HAP-1 (cell line): Measurements from ENCODE around the gene LCMT1.
"Not testable (repeated sequence)": the region's sequence is repeated elsewhere in the genome, so short reads cannot be mapped to it uniquely, and the experiment has no call there.

Experiments used
- DNase-seq, 2 experiments: peaks; one replicate each; pipeline ENCODE4 v3.0.0-alpha.2; 2016 to 2020; ENCODE audit warnings: low spot score in 2 of 2
- H3K27me3 ChIP-seq: fragments of 250-450 bp; sonication (Bioruptor Pico); 2 replicates; pipeline ENCODE4 v1.5.1; 2020; ENCODE audit warnings: low read depth, mild to moderate bottlenecking, moderate library complexity
- H3K36me3 ChIP-seq: fragments of 250-450 bp; sonication (Bioruptor Pico); replicated peaks from 2 replicates; pipeline ENCODE4 v1.5.1; 2020; ENCODE audit warnings: mild to moderate bottlenecking
- H3K4me1 ChIP-seq: fragments of 250-450 bp; sonication (Bioruptor Pico); 2 replicates; pipeline ENCODE4 v1.5.1; 2020; ENCODE audit warnings: mild to moderate bottlenecking
- H3K4me3 ChIP-seq: fragments of 250-450 bp; sonication (Bioruptor Pico); 2 replicates; pipeline ENCODE4 v1.5.1; 2020; ENCODE audit warnings: mild to moderate bottlenecking, moderate library complexity
- H3K9me3 ChIP-seq: fragments of 250-450 bp; sonication (Bioruptor Pico); 2 replicates; pipeline ENCODE4 v1.5.1; 2020; ENCODE audit warnings: mild to moderate bottlenecking, moderate library complexity
- in situ Hi-C: fragments of 300-500 bp; cut with MboI; formaldehyde crosslinking; loops from 3 replicates; pipeline ENCODE4 v1.14.3; 2020; ENCODE audit warnings: low sequenced_read_pairs, inconsistent platforms, mixed read lengths

Gene LCMT1

DNA sequence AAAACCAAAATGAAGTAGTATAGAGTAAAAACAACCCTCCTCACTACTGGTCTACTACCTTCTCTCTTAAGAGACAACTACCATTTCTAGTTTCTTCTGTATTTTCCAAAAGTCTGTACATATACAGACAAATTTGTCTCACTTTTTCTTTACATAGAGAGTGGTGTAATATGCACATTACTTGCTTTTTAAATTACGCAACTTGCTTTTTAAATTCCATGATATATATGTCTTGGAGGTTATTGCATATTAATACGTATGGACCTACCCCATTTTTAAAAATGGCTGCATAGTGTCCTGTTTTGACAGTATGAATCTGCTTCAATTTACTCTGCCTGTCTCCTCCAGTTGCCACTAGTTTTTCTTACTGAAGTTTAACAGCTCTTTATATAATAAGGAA is 62.7 kb downstream of the LCMT1 start:
- H3K36me3 ChIP-seq = peaks cover 20% of the 10 kb centered on the region
- in situ Hi-C loops = no loop called here

DNA sequence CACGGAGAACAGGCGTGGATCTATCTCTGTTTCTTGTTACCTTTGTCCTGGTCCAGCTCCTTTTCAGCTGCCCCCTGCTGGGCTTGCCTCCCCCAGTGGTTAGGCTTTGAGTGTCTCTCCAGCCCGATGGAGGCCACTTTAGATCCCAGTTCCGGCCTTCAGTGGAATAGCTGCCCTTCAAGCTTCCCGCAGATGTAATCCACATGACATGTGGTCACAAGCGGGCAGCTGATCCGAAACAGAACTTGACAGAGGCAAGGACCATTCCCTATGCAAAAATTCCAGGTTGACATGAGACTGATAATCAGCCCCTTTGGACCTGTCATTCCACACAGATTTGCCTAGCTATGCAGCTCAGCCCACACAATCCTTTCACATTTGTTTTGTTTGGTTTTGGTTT is 64.6 kb downstream of the LCMT1 start:
- Histone ChIP-seq H3K27me3 (no peaks in the 10 kb centered on the region), H3K4me1 (no peaks in the 10 kb centered on the region), H3K4me3 (no peak overlapping the region), H3K9me3 (no peaks in the 10 kb centered on the region), H3K36me3 (peaks cover 4% of the 10 kb centered on the region)
- no peak for DNase-seq
- in situ Hi-C loops = no loop called here

More for the DNA sequence above, 62.7 kb downstream of the LCMT1 start:
- H3K9me3 ChIP-seq = no peaks in the 10 kb centered on the region
- no peak for DNase-seq
- no peaks in the 10 kb centered on the region for H3K27me3 ChIP-seq
- H3K4me3 ChIP-seq = no peak overlapping the region
- no peaks in the 10 kb centered on the region for H3K4me1 ChIP-seq

DNA sequence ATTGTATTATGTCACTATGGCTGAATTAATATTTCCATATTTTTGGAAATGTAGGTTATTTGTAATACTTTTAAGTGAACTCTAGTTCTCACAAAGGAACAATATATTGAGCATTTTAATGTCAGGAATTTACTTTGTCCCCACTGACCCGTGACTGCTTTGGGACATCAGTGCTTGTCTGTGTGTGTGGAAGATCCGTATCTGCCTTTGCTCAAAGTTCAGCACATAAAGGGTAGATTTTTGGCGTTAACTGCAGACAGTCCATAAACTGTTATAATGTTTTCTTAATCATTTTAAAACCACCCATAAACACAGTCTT is 65.9 kb downstream of the LCMT1 start:
- Histone ChIP-seq H3K4me1 (no peaks in the 10 kb centered on the region), H3K4me3 (no peak overlapping the region), H3K27me3 (no peaks in the 10 kb centered on the region), H3K36me3 (no peaks in the 10 kb centered on the region; the same call in 1 of the 2 replicates), H3K9me3 (no peaks in the 10 kb centered on the region)
- DNase-seq = no peak
- in situ Hi-C loops = no loop called here

DNA sequence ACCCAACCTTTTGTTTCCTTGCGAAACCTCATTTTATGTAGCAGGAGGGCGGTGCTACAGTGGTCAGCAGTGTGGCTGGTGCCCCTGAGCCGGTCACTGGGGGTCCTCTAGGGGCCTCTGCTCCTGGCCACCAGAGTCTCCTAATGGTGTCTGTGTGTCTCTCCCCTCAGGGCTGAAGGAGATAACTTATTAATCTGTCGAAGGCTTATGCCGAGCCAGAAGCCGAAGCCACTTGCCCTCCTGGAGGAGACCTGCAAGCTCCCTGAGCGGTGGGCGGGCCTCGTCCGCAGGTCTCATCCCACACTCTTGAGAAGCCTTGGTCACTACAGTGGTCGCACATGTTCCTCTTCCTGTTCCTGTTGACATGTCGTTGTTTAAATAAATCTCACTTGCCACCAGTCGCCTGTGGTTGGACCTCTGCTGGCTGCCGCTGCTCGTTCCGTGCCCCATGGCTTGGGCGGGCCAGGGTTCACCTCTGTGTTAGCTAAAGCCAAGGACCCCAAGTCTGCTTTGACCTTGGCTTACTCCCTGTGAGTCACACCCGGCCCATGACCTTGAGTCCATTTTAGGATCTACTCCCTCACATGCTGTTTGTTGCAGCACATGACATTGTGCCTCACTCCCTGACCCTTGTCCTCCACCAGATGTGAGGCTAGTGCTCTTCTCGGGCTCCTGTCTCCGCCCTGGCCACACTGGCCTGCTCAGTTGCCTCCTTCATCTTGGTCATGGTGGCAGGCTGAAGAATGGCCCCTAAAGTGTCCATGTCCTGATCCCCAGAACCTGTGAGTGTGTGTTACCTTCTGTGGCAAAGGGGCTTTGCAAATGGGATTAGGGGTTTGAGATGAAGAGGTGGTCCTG is 66.5 kb downstream of the LCMT1 start:
- in situ Hi-C loops = no loop called here

DNA sequence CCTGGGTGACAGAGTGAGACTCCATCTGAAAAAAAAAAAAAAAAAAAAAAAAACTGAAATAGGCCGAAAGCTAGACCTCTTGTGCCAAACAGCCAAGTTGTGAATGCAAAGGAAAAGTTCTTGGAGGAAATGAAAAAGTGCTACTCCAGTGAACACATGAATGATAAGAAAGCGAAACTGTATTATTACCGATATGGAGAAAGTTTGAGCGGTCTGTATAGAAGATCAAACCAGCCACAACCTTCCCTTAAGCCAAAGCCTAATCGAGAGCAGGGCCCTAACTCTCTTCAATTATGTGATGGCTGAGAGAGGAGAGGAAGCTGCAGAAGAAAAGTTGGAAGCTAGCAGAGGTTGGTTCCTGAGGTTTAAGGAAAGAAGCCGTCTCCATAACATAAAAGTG is 69.7 kb downstream of the LCMT1 start:
- H3K9me3 ChIP-seq, DNase-seq, H3K27me3 ChIP-seq, H3K36me3 ChIP-seq, in situ Hi-C loops, H3K4me1 ChIP-seq, H3K4me3 ChIP-seq: not testable (repeated sequence)

More for the DNA sequence above, 66.5 kb downstream of the LCMT1 start:
- no peaks in the 10 kb centered on the region for H3K4me1 ChIP-seq
- no peak overlapping the region for H3K4me3 ChIP-seq
- no peaks in the 10 kb centered on the region for H3K27me3 ChIP-seq
- DNase-seq = no peak
- H3K9me3 ChIP-seq = no peaks in the 10 kb centered on the region
- no peaks in the 10 kb centered on the region for H3K36me3 ChIP-seq

DNA sequence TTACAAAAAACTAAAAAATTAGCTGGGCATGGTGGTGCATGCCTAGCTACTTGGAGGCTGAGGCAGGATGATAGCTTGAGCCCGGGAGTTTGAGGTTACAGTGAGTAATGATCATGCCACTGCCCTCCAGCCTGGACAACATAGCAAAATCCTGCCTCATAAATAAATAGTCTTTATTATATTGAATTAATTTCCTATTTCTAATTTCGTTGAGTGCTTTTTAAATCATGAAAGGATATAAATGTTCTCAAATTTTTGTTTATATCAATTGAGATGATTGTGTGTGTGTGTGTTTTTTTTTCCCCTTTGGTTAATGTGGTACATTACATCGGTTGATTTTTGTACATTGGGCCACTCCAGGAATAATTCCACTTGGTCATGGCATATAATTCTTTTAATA is 73.2 kb downstream of the LCMT1 start:
- in situ Hi-C loops = no loop called here
- Histone ChIP-seq H3K27me3 (no peaks in the 10 kb centered on the region), H3K9me3 (no peaks in the 10 kb centered on the region), H3K4me3 (no peak overlapping the region), H3K36me3 (no peaks in the 10 kb centered on the region), H3K4me1 (no peaks in the 10 kb centered on the region)
- DNase-seq = no peak

DNA sequence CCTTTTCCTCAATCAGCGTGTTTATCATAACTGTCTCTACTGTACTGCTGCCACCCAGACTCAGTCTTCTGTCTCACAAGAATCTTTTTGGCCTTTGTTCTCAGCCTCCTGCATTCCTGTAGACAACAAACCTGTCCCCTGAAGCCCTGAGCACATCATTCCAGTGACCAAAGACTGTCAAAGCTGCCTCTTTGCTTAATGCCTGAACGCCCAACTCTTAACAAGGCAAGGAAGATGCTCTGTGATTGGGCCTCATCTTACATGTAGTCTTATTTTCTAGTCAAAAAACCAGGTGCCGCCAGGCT is 75.9 kb downstream of the LCMT1 start:
- DNase-seq = no peak
- Histone ChIP-seq H3K4me1 (no peaks in the 10 kb centered on the region), H3K9me3 (no peaks in the 10 kb centered on the region), H3K36me3 (no peaks in the 10 kb centered on the region), H3K27me3 (no peaks in the 10 kb centered on the region), H3K4me3 (no peak overlapping the region)
- in situ Hi-C loops = no loop called here

DNA sequence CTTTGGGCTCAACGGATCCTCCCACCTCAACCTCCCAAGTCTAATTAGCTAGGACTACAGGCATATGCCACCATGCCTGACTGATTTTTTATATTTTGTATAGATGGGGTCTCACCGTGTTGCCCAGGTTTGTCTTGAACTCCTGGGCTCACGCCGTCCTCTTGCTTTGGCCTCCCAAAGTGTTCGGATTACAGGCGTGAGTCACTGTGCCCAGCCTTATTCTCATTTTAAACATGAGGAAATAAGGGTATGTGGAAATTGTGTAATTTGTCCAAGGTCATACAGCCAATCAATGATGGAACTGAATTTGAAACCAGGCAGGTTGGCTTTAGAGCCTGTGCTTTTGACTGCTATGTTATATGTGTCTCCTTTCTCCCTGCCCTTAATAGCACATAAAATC is 77.8 kb downstream of the LCMT1 start:
- DNase-seq = no peak
- in situ Hi-C loops = no loop called here
- Histone ChIP-seq H3K9me3 (no peaks in the 10 kb centered on the region), H3K27me3 (no peaks in the 10 kb centered on the region), H3K4me3 (no peak overlapping the region), H3K36me3 (no peaks in the 10 kb centered on the region), H3K4me1 (no peaks in the 10 kb centered on the region)

DNA sequence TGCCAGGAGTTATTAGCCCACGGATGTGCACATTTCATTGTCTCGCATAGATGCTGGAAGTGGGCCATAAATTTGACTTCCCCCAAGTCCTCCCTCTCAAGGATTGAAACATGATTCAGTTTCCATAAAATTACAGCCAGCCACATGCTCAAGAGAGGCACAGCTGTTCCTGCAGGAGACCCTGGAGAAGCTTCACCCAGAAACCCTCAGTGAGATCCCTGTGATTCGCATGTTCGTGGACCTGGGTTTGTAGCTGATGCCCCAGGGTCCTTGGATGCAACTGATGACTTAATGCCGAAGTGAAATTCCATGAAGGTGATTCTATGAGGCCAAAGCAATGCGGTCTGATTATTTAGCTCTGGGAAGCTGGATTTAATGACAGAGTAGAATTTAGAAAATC is 80.6 kb downstream of the LCMT1 start:
- H3K36me3 ChIP-seq = no peaks in the 10 kb centered on the region
- in situ Hi-C loops = no loop called here
- DNase-seq = no peak
- H3K27me3 ChIP-seq = no peaks in the 10 kb centered on the region
- H3K4me1 ChIP-seq = no peaks in the 10 kb centered on the region
- no peak overlapping the region for H3K4me3 ChIP-seq
- H3K9me3 ChIP-seq = no peaks in the 10 kb centered on the region

DNA sequence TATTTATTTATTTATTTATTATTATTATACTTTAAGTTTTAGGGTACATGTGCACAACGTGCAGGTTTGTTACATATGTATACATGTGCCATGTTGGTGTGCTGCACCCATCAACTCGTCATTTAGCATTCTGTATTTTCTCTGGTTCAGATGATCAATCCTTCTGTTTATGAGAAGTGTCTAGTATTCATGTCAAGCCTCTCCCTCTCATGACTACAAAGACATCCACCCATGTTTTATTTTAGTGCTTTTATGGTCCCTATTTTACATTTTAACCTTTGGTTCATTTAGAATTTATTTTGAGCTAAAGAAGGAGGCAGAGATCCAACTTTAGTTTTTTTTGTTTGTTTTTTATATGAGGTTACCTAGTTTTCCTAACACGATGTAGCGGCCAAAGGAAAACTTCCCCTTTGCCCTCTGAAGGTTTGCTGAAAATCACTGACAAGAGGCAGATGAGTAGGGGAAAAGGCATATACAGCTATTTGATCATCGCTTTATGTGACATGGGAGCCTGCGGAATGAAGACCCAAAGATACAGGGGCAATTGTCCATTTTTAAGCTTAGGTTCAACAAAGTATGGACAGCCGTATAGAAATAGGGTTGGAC is 82.8 kb downstream of the LCMT1 start:
- in situ Hi-C loops = no loop called here
- no peaks in the 10 kb centered on the region for H3K36me3 ChIP-seq
- DNase-seq = no peak
- no peak overlapping the region for H3K4me3 ChIP-seq
- H3K27me3 ChIP-seq = no peaks in the 10 kb centered on the region
- H3K4me1 ChIP-seq = no peaks in the 10 kb centered on the region
- H3K9me3 ChIP-seq = no peaks in the 10 kb centered on the region

DNA sequence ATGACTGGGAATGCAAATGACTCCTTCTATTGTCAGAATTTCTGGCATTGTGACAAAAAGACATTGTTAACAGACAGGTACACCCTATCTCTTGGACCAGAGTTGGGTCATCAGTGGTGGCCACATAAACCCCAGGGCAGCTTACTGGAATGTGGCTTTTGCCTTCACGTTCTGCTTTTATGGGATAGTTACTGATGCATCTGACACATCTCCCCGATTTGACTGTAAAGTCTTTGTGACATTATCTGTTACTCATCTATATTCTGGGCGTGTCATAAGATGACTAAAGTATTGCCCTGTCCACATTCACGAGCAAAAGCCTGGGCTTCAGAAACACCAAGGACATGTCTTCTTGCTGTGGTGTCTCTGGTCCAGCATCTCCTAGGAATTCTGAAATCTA is 86.5 kb downstream of the LCMT1 start:
- Histone ChIP-seq H3K36me3 (no peaks in the 10 kb centered on the region), H3K4me1 (no peaks in the 10 kb centered on the region), H3K27me3 (no peaks in the 10 kb centered on the region), H3K9me3 (no peaks in the 10 kb centered on the region), H3K4me3 (no peak overlapping the region)
- no peak for DNase-seq
- in situ Hi-C loops = no loop called here

DNA sequence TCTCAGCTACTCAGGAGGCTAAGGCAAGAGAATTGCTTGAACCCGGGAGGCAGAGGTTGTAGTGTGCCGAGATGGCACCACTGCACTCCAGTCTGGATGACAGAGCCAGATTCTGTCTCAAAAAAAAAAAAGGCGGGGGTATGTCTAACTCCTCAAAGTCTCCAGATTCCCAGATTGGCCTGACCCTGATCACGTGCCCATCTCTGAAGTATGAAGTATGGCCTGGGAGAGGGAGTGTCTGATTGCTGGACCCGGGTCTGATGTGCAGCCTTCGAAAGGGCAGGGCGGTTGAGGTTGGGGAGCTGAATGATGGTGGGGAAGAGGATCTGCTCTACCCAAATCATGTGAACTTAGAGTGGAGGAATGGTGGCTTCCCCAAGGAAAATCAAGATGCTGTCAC is 87.9 kb downstream of the LCMT1 start:
- H3K27me3 ChIP-seq = no peaks in the 10 kb centered on the region
- H3K4me3 ChIP-seq = no peak overlapping the region
- no peaks in the 10 kb centered on the region for H3K4me1 ChIP-seq
- in situ Hi-C loops = no loop called here
- DNase-seq = no peak
- no peaks in the 10 kb centered on the region for H3K9me3 ChIP-seq
- no peaks in the 10 kb centered on the region for H3K36me3 ChIP-seq

DNA sequence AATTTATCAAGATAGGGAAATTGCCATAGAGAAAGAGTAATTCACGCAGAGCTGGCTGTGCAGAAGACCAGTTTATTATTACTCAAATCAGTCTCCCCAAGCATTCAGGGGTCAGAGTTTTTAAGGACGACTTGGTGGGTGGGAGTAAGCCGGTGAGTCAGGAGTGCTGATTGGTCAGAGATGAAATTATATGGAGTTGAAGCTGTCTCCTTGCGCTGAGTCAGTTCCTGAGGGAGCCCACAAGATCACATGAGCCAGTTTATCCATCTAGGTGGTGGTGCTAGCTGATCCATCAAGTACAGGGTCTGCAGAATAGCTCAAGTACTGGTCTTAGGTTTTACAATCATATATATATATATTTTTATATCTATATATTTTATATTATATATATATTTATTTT is 99.2 kb downstream of the LCMT1 start:
- Histone ChIP-seq H3K9me3 (no peaks in the 10 kb centered on the region), H3K36me3 (no peaks in the 10 kb centered on the region), H3K27me3 (0 out of 2 replicates have a peak, but pooled peaks cover 2% of the 10 kb centered on the region), H3K4me1 (no peaks in the 10 kb centered on the region), H3K4me3 (no peak overlapping the region)
- no peak for DNase-seq
- in situ Hi-C loops = no loop called here

DNA sequence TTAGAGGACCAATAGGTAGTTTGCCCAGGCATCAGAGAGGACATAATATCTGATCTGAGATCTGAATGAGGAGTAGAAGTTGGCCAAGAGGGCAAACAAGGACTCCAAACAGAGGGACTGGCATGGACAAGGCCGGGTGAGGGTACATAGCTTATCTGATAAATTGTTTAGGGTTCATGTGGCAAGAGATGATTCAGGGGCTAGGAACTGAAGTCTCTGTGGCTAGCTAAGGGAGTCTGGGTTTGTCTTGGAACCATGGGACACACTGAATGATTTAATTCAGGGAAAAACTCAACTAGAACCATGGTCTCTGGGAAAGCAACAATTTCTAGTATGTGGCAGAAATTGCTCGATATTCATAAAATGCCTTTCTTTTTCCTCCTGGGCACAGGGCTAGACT is 101.1 kb downstream of the LCMT1 start:
- no peaks in the 10 kb centered on the region for H3K9me3 ChIP-seq

More for the DNA sequence above, 101.1 kb downstream of the LCMT1 start:
- no peak overlapping the region for H3K4me3 ChIP-seq
- H3K36me3 ChIP-seq = no peaks in the 10 kb centered on the region
- in situ Hi-C loops = no loop called here
- H3K4me1 ChIP-seq = no peaks in the 10 kb centered on the region
- H3K27me3 ChIP-seq = 0 out of 2 replicates have a peak, but pooled peaks cover 2% of the 10 kb centered on the region
- DNase-seq = no peak
